Astrocyte of the hippocampus (primary cell): ENCODE results near the gene DRAP1.
A peak's percentile ranks its signal among the peaks of the same experiment; 100 is the strongest.

ENCODE experiments used
- DNase-seq: peaks from one replicate; pipeline ENCODE4 v3.0.0; 2011; ENCODE audit warnings: low read depth, low spot score

Gene DRAP1

DNA sequence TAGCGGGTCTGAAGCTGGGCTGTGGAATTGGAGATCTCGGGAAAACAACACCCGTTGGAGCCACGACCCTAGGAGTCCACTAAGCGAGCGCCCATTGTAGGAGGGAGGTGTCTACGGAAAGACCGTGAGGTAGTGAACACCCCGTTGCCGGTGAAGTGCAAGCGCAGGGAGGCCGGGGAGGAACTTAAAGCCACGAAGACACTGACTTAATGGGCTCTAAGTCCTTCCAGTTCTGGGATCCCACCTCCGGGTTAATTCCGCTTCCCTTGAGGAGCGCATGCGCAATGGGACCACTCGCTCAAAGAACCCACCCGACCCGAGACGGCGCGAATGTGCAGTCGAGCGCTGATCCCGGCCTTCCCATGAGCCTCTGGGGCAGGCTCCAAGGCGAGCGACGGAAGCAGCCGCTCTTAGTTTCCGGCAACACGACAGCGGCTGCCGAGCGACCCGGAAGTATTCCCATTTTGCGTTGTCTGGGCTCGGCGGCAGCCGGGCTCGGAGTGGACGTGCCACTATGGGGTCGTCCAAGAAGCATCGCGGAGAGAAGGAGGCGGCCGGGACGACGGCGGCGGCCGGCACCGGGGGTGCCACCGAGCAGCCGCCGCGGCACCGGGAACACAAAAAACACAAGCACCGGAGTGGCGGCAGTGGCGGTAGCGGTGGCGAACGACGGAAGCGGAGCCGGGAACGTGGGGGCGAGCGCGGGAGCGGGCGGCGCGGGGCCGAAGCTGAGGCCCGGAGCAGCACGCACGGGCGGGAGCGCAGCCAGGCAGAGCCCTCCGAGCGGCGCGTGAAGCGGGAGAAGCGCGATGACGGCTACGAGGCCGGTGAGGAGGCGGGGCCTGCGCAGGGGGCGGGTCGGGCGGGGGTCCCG lies 42.3 kb downstream of the DRAP1 start, which contains the start of gene SART1:
SART1 (plus strand) TSS at position 468 of the 874 bp plus-strand sequence; CDS start at position 515, 47 bp downstream.
- peak; percentile 99 for DNase-seq

DNA sequence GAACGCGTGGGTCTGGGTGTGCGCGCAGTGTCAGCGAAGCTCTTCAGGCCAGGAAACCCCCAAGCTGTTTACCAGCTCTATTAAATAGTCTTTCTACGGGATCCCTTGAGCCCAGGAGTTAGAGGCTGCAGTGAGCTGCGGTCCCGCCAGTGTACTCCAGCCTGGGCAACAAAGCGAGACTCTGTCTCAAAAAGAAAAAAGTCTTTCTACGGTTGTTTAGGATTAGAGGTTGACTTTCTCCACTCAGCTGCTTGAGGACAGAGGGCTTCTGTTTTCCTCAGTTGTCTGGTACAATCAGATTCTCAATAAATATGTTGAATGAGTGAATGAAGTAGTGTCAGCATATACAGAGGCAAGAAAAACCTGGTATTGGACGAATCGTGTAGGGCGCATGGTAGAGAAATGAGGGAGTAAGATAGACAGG lies 42.9 kb downstream of the DRAP1 start:
- no peak for DNase-seq

DNA sequence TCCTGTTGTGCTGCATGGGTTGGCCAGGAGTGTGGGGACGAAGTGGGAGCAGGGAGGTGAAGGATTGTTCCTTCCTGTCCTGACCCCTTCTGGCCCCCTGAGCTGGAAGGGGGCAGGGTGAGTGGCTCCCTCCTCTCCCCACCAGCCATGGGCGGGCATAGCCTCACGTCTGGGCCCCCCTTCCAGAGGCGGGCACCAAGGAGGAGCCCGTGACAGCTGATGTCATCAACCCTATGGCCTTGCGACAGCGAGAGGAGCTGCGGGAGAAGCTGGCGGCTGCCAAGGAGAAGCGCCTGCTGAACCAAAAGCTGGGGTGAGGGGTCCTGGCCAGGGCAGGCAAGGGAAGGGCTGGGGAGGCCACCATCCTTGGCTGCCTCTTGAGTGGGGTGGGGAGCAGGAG lies 45.7 kb downstream of the DRAP1 start:
- DNase-seq: no peak

DNA sequence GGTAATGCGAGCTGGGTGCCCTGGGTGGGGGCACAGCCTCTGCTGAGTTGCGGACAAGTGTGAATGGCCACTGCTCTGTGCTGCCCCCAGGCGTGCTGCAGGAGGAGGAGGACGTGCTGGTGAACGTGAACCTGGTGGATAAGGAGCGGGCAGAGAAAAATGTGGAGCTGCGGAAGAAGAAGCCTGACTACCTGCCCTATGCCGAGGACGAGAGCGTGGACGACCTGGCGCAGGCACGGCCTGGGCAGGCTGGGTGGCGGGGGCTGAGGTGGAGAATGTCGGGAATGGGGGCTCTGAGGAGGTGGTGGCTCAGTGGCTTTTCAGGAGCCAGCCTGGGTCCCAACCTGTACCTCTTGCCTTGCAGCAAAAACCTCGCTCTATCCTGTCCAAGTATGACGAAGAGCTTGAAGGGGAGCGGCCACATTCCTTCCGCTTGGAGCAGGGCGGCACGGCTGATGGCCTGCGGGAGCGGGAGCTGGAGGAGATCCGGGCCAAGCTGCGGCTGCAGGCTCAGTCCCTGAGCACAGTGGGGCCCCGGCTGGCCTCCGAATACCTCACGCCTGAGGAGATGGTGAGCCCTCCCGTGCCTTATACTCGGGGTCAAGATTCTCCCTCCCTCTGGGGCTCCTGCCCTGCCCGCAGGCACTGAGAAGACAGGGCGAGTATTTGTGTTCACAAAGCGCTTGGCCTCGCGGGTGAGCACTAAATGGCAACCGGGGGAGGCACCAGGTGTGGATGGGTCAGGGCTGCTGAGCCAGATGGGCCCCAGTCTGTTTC lies 46.9 kb downstream of the DRAP1 start:
- DNase-seq: no peak

DNA sequence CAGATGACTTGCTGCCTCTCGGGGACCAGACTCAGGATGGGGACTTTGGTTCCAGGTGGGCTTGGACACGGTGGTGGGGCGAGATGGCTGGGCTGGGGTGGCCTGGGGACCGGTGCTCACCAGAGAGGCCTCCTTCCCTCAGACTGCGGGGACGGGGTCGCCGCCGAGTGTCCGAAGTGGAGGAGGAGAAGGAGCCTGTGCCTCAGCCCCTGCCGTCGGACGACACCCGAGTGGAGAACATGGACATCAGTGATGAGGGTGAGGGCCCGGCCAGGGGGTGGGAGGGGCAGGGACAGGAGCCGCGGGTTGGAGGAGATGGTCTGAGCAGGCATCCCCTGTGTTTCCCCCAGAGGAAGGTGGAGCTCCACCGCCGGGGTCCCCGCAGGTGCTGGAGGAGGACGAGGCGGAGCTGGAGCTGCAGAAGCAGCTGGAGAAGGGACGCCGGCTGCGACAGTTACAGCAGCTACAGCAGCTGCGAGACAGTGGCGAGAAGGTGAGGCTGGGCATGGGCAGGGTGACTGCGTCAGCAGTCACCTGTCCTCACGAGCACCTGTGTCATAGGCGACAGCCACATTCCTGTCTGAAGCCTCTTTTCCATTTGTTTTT lies 48.2 kb downstream of the DRAP1 start:
- DNase-seq: no peak

DNA sequence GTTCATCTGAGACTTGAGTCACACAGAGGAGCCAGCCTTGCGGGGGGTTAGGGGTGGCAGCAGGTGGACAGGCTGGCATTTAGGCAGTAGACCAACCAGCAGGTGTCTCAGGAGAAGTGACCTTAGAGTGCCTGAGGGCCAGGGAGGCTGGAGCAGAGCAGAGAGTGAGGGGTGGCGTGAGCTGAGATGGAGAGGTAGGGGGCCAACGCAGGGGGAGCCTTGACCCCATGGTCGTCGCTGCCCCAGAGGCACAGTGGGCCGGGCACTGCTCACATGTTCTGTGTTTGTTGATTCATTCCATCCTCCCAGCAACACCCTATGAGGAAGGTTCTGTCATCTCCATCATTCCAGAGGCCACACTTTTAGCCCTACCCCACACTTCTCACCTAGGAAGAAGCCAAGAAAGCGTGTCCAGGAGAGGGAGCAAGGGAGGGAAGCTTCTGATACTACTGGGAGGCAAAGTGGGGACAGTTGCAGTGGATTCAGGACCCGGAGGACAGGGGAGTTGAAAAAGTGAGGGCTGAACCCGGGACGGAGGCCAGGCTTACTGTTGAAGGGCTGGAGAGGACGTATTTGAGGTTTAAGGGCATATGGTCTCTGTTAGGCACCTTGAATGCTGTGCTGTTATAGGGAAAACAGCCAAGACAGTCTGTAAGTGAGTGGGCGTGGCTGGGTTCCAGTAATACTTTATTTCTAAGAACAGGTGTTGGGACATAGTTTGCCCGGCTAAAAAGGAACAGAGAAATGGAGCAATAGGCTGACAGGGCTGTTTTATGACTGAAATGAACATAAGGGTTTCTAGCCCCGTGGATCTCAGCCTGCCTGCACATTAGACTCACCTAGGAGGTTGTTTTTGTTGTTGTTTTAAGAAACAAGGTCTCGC lies 49.6 kb downstream of the DRAP1 start:
- DNase-seq: no peak
